PC-9 (cell line): Measurements from ENCODE around the gene MAGI2.

Experiments used
- CTCF ChIP-seq: fragments of 200-600 bp; sonication (generic); conservative IDR thresholded peaks from 2 replicates; pipeline ENCODE4 v1.6.1; 2017; ENCODE audit warnings: mixed run types, antibody characterized with exemption, mild to moderate bottlenecking, moderate library complexity
- EZH2 ChIP-seq: fragments of 200-600 bp; sonication (generic); IDR thresholded peaks from 2 replicates; pipeline ENCODE4 v1.8.0; 2017; ENCODE audit warnings: antibody characterized with exemption, low read depth

GRCh38 chr7:79381921-79382320, 71.5 kb downstream of the MAGI2 start:
- TF ChIP-seq EZH2 = no peak
- no peak for TF ChIP-seq CTCF
